GM19240 (cell line): Measurements from ENCODE around the gene PPL.
"Not testable (repeated sequence)": the region's sequence is repeated elsewhere in the genome, so short reads cannot be mapped to it uniquely, and the experiment has no call there.

Experiments used
- DNase-seq: peaks from one replicate; pipeline ENCODE4 v3.0.0; 2011; ENCODE audit warnings: low spot score; ENCODE audit not compliant: insufficient read length

PPL gene

GRCh38 chr16:4935241-4935855 is 1.6 kb downstream of the PPL start:
- no peak for DNase-seq

GRCh38 chr16:4934591-4934990 is 2.4 kb downstream of the PPL start:
- DNase-seq, result no peak

DNA sequence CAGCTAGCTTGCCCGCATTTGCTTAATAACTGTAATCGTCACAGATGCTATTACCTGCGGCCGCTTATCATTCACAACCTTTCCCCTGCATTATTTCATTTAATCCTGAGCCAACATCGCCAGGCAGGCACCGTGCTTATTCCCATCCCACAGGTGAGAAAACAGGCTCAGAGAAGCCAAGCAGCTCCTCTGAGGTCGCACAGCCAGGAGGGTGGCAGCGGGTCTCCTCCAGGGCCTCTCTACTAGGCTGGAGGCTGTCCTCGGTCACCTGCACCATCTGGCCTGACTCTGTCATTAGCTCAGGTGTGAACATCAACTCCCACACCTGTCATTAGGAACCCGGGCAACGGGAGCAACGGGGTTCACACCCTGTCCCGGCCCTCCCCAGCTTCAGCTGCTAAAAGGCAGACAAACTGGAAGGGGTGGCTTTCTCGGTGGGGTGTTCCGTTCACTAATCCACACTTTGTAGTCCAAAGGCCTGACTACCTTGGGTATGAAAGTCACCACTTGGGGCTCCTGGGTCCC is 3.0 kb downstream of the PPL start:
- no peak for DNase-seq

- no peak for DNase-seq
These were observed 3.5 kb downstream of the PPL start for GRCh38 chr16:4933433-4933832.

GRCh38 chr16:4931381-4931780 is 5.6 kb downstream of the PPL start:
- no peak for DNase-seq

- DNase-seq, result not testable (repeated sequence)
These were observed 7.3 kb downstream of the PPL start for GRCh38 chr16:4929619-4930018.

DNA sequence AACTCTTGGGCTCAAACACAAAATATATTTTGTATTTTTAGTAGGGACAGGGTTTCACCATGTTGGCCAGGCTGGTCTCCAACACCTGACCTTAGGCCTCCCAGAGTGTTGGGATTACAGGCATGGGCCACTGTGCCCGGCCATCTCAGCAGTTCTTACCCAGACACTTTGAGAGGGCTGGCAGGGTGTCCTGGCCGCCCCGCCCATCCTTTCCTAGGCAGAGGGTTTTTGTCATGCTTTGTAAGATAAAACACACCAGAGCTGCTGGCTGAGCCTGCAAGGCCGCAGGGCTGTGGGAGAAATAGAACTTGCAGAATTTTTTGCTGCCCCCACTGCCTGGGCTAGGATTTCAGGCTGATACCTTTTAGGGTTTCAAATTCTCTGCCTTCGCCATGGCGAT is 8.7 kb downstream of the PPL start:
- no peak for DNase-seq

GRCh38 chr16:4927661-4928060 is 9.3 kb downstream of the PPL start:
- DNase-seq, result no peak

- DNase-seq, result no peak
These were observed 10.0 kb downstream of the PPL start for GRCh38 chr16:4926928-4927327.

DNA sequence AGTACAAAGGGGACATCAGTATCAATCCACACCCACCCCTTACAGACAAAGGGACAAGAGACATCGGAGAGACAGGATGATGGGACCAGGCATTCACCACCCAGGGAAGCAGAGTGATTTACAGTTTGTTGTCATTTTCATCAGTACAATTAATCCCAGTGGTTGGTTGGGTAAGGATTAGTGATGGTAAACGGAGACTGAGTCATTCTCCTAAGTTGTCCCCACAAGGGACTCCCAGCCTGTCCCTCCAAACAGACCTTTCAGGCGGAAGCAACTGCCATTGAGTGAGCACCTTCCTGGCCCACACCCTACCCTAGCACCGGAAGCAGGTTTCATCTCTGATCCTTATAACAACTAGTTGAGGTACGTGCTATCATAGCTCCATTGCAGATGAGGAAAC is 11.2 kb downstream of the PPL start:
- no peak for DNase-seq

DNA sequence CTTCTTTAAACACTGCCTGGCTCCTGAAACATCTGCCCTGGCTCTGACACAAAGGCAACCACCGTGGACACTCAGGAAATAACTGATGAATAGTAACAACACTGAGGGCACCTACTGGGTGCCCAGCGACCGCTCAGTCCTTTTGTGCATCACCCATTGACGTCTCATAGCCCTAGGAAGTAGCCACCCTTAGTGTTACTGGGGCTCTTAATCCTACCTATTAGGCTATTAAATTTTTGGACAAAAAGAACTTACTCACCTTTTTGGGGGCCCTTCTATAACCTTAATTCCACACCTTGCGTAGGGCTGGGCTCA is 11.7 kb downstream of the PPL start:
- DNase-seq, result no peak

GRCh38 chr16:4924593-4925292 is 12.2 kb downstream of the PPL start:
- DNase-seq, result no peak

GRCh38 chr16:4923853-4924252 is 13.1 kb downstream of the PPL start:
- no peak for DNase-seq

GRCh38 chr16:4922721-4923342 is 14.1 kb downstream of the PPL start:
- no peak for DNase-seq

GRCh38 chr16:4920826-4921225 is 16.1 kb downstream of the PPL start:
- no peak for DNase-seq

DNA sequence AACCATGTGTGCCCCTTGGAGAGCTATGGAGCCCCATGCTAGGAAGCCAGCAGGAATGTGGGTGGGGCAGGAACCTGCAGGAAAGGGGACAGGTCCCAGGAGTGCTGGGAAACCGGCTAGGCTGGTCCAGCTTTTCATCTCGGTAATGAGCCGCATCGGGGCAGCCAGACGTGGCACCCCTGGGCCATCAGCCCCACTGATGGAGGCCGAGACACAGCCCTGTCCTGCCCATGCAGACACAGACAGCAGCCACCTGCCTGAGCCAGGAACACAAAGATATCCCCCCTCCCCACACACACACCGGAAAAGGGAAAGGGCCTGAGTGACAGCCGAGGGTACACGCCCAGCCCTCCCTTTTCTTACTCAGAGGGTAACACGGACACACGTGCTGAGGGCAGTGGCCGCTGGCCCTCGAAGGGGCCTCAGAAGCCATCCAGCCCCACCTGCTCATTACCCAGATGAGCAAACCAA is 18.1 kb downstream of the PPL start:
- DNase-seq, result no peak

GRCh38 chr16:4917117-4917516 is 19.8 kb downstream of the PPL start:
- no peak for DNase-seq

- DNase-seq, result no peak
These were observed 21.7 kb downstream of the PPL start for GRCh38 chr16:4915226-4915761.

- DNase-seq, result no peak
These were observed 22.3 kb downstream of the PPL start for GRCh38 chr16:4914528-4915225.

DNA sequence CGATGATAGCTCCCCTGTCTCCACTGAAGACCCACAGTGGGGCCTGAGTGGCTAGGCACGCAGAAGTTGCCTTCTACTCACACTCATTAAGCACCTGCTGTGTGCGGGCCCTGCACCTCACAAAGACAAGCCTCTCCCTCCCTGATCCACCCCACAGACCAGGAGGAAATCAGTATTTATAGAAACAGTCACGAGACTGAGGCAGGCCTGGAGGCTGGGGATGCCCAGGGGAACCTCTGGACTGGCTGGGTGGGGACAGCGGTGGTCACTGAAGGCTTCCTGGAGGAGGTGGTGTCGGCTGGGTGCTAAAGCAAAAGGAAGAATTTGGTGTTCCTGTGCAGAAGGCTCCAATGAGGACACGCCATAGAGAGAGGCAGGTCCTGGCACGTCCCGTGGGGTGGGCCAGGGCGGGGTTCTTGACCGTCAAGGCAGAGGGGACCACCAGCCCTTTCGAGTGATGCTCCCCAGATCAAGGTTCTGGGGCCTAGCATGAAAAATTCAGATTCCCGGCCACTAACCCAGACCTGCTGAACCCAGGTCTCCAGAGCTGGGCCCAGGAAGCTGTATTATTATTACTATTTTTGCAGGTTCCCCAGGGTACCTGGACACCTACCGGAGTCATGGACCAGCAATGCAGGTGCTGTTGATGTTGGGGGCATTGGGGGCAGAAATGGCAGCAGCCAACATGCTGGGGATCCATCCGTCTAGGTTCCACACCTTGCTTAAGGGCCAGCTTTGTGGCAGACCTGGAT is 23.0 kb downstream of the PPL start:
- DNase-seq, result no peak

DNA sequence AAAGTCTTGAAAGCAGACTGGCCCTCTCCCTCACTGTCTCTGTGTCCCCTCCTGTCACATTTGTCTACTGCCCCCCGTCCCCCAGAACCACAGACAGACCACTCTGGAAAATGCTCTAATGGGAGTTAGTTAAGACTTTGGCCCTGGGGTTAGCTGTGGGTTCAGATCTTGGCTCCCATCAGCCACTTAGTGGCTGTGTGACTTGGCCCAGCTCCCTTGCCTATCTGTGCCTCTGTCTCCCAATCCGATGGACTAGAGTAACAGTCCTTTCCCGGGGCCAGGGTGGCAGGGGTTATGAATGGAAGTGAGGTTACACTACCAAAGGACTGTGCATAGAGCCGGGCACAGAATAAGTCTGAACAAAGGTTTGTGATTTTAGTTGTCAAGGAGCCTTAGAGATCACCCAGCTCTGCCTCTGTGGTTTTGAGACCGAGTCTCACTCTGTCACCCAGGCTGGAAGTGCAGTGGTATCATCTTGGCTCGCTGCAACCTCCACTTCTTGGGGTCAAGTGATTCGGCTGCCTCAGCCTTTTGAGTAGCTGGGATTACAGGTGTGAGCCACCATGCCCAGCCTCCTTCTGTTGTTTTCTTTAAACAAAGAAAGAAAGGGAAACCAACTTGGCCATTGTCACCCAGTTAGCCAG is 23.7 kb downstream of the PPL start:
- no peak for DNase-seq
